Muscle layer of duodenum (tissue), 2 donors: ENCODE results near the gene INPP4B.

ENCODE experiments used
- H3K27ac ChIP-seq: one replicate; pipeline ENCODE4 v1.7.0; 2013; ENCODE audit warnings: mild to moderate bottlenecking, low read length
- H3K27me3 ChIP-seq: one replicate; pipeline ENCODE4 v1.7.0; 2013; ENCODE audit warnings: low read depth, mild to moderate bottlenecking, control low read depth, low read length
- H3K36me3 ChIP-seq, 2 donors: one replicate each; pipeline ENCODE4 v1.7.0; 2013; ENCODE audit warnings: low read length in 2 of 2, control low read depth in 1 of 2, mild to moderate bottlenecking in 1 of 2; ENCODE audit not compliant: insufficient read depth in 2 of 2, control insufficient read depth in 1 of 2
- H3K4me1 ChIP-seq, 2 donors: one replicate each; pipeline ENCODE4 v1.7.0; 2013; ENCODE audit warnings: low read length in 2 of 2, mild to moderate bottlenecking in 2 of 2, control low read depth in 1 of 2, moderate library complexity in 1 of 2; ENCODE audit not compliant: insufficient read depth in 2 of 2, control insufficient read depth in 1 of 2
- H3K4me3 ChIP-seq, 2 donors: one replicate each; pipeline ENCODE4 v1.7.0; 2013; ENCODE audit warnings: low read length in 2 of 2, low read depth in 1 of 2, mild to moderate bottlenecking in 1 of 2
- H3K9me3 ChIP-seq, 2 donors: one replicate each; pipeline ENCODE4 v1.7.0; 2013; ENCODE audit warnings: low read length in 2 of 2, control low read depth in 1 of 2, mild to moderate bottlenecking in 1 of 2; ENCODE audit not compliant: control insufficient read depth in 1 of 2
- donor health status: healthy.

Gene INPP4B

GRCh38 chr4:142846108-142846728, at the start of gene INPP4B:
Gene INPP4B, minus strand, starts transcription at chr4:142846301.
- Histone ChIP-seq H3K4me3 (peak within 1 kb of the TSS; percentile 78 to 89), H3K36me3 (no peaks in the 10 kb centered on the region), H3K27ac (peak within 1 kb of the TSS; percentile 41), H3K9me3 (no peaks in the 10 kb centered on the region), H3K4me1 (peaks cover 0 to 8% of the 10 kb centered on the region in 2 donors), H3K27me3 (no peaks in the 10 kb centered on the region)

GRCh38 chr4:142893012-142893411, 46.9 kb upstream of the INPP4B start:
- H3K27me3 ChIP-seq, result no peaks in the 10 kb centered on the region
- no peak overlapping the region for H3K27ac ChIP-seq
- H3K4me1 ChIP-seq, result no peaks in the 10 kb centered on the region
- H3K36me3 ChIP-seq, result no peaks in the 10 kb centered on the region
- H3K4me3 ChIP-seq, result no peak overlapping the region
- H3K9me3 ChIP-seq, result peaks cover 0 to 11% of the 10 kb centered on the region in 2 donors

GRCh38 chr4:142886566-142886965, 40.5 kb upstream of the INPP4B start:
- Histone ChIP-seq H3K9me3 (no peaks in the 10 kb centered on the region), H3K36me3 (no peaks in the 10 kb centered on the region), H3K27me3 (no peaks in the 10 kb centered on the region), H3K4me3 (no peak overlapping the region), H3K4me1 (no peaks in the 10 kb centered on the region), H3K27ac (no peak overlapping the region)

GRCh38 chr4:142883040-142883832, 37.1 kb upstream of the INPP4B start:
- no peak overlapping the region for H3K27ac ChIP-seq
- no peaks in the 10 kb centered on the region for H3K27me3 ChIP-seq
- H3K4me3 ChIP-seq, result no peak overlapping the region
- no peaks in the 10 kb centered on the region for H3K9me3 ChIP-seq
- H3K4me1 ChIP-seq, result no peaks in the 10 kb centered on the region
- no peaks in the 10 kb centered on the region for H3K36me3 ChIP-seq

- no peak overlapping the region for H3K27ac ChIP-seq
Observed at GRCh38 chr4:142882159-142882558, 36.1 kb upstream of the INPP4B start.

GRCh38 chr4:142881331-142881730, 35.2 kb upstream of the INPP4B start:
- Histone ChIP-seq H3K4me1 (no peaks in the 10 kb centered on the region), H3K27me3 (no peaks in the 10 kb centered on the region), H3K27ac (no peak overlapping the region), H3K4me3 (no peak overlapping the region), H3K36me3 (no peaks in the 10 kb centered on the region), H3K9me3 (peaks cover 0 to 2% of the 10 kb centered on the region in 2 donors)

More at GRCh38 chr4:142882159-142882558, 36.1 kb upstream of the INPP4B start:
- Histone ChIP-seq H3K9me3 (peaks cover 0 to 2% of the 10 kb centered on the region in 2 donors), H3K4me3 (no peak overlapping the region), H3K27me3 (no peaks in the 10 kb centered on the region), H3K36me3 (no peaks in the 10 kb centered on the region), H3K4me1 (no peaks in the 10 kb centered on the region)

GRCh38 chr4:142875117-142875516, 29.0 kb upstream of the INPP4B start:
- no peaks in the 10 kb centered on the region for H3K27me3 ChIP-seq
- no peaks in the 10 kb centered on the region for H3K4me1 ChIP-seq
- H3K27ac ChIP-seq, result no peak overlapping the region
- H3K4me3 ChIP-seq, result no peak overlapping the region
- peaks cover 0 to 2% of the 10 kb centered on the region in 2 donors for H3K9me3 ChIP-seq
- no peaks in the 10 kb centered on the region for H3K36me3 ChIP-seq

GRCh38 chr4:142874684-142875083, 28.6 kb upstream of the INPP4B start:
- H3K27ac ChIP-seq, result no peak overlapping the region

GRCh38 chr4:142866685-142867084, 20.6 kb upstream of the INPP4B start:
- no peaks in the 10 kb centered on the region for H3K4me1 ChIP-seq
- no peaks in the 10 kb centered on the region for H3K9me3 ChIP-seq
- no peaks in the 10 kb centered on the region for H3K36me3 ChIP-seq
- no peak overlapping the region for H3K4me3 ChIP-seq
- H3K27ac ChIP-seq, result no peak overlapping the region
- H3K27me3 ChIP-seq, result no peaks in the 10 kb centered on the region

More at GRCh38 chr4:142874684-142875083, 28.6 kb upstream of the INPP4B start:
- no peaks in the 10 kb centered on the region for H3K4me1 ChIP-seq
- H3K4me3 ChIP-seq, result no peak overlapping the region
- no peaks in the 10 kb centered on the region for H3K36me3 ChIP-seq
- H3K9me3 ChIP-seq, result peaks cover 0 to 2% of the 10 kb centered on the region in 2 donors
- H3K27me3 ChIP-seq, result no peaks in the 10 kb centered on the region

GRCh38 chr4:142861351-142861750, 15.2 kb upstream of the INPP4B start:
- H3K4me3 ChIP-seq, result no peak overlapping the region
- no peaks in the 10 kb centered on the region for H3K9me3 ChIP-seq
- H3K4me1 ChIP-seq, result no peaks in the 10 kb centered on the region
- H3K27me3 ChIP-seq, result no peaks in the 10 kb centered on the region
- no peaks in the 10 kb centered on the region for H3K36me3 ChIP-seq
- H3K27ac ChIP-seq, result no peak overlapping the region

GRCh38 chr4:142858965-142859364, 12.9 kb upstream of the INPP4B start:
- no peaks in the 10 kb centered on the region for H3K4me1 ChIP-seq
- no peaks in the 10 kb centered on the region for H3K9me3 ChIP-seq
- H3K4me3 ChIP-seq, result no peak overlapping the region
- no peaks in the 10 kb centered on the region for H3K27me3 ChIP-seq
- no peaks in the 10 kb centered on the region for H3K36me3 ChIP-seq
- no peak overlapping the region for H3K27ac ChIP-seq
